GM12801 (cell line): ENCODE measurements around the gene PNRC1.

Experiments
- CTCF ChIP-seq: IDR thresholded peaks from one replicate; pipeline ENCODE4 v1.5.1; 2011; ENCODE audit warnings: control low read depth; ENCODE audit not compliant: insufficient read length; ENCODE audit errors: extremely low read depth

The PNRC1 gene

GRCh38 chr6:89042664-89043063, 37.9 kb upstream of the PNRC1 start:
- TF ChIP-seq CTCF, result no peak

GRCh38 chr6:89044328-89045010, 36.1 kb upstream of the PNRC1 start:
- TF ChIP-seq CTCF, result no peak

DNA sequence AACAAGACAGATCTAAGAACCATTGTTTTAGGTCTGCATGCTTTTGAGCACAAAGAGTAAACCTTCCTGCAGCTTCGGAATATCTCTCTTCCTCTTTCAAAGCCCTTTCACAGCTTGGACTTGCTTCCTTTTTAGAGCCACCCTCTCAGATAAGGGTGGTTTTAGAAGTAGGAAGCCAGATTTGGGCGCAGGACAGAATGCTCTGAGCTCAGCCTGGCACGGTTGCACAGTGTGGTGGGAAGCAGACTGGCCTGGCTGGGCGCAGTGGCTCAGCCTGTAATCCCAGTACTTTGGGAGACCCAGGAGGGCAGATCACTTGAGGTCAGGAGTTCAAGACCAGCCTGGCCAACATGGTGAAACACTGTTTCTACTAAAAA, 35.6 kb upstream of the PNRC1 start:
- TF ChIP-seq CTCF, result no peak

GRCh38 chr6:89045576-89045975, 35.0 kb upstream of the PNRC1 start:
- TF ChIP-seq CTCF, result no peak

GRCh38 chr6:89047473-89047872, 33.1 kb upstream of the PNRC1 start:
- no peak for TF ChIP-seq CTCF

- no peak for TF ChIP-seq CTCF
These were observed 32.1 kb upstream of the PNRC1 start for GRCh38 chr6:89048288-89048923.

DNA sequence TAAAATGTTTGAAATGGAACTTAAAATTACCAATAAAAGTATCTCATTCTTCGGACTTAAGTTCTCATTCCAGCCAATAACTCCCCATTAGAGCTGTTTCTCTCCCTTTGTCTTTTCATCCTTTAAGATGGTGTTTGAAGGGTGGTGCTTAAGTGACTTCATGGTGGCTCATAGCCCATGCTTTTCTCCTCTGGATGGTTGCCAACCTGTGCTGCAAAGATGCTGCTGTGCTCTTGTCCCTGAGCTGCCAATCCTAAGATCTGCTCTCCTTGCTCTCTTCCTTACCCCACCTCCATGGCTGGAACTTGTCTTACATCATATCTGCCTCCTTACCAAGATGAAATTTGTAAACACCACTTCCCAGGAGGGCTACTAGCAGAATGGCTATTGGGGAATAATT, 31.6 kb upstream of the PNRC1 start:
- no peak for TF ChIP-seq CTCF
